ENCODE results near the gene NPIPB9. TPM values are rescaled to one million over a fixed set of nuclear protein-coding genes. Genes with fewer than 3 reads are reported as not detected.

NPIPB9 gene
- total and polyA plus RNA-seq, 2 experiments from 2014 or later: 2.1 to 6.2 TPM

- TF ChIP-seq, protein P1, sequence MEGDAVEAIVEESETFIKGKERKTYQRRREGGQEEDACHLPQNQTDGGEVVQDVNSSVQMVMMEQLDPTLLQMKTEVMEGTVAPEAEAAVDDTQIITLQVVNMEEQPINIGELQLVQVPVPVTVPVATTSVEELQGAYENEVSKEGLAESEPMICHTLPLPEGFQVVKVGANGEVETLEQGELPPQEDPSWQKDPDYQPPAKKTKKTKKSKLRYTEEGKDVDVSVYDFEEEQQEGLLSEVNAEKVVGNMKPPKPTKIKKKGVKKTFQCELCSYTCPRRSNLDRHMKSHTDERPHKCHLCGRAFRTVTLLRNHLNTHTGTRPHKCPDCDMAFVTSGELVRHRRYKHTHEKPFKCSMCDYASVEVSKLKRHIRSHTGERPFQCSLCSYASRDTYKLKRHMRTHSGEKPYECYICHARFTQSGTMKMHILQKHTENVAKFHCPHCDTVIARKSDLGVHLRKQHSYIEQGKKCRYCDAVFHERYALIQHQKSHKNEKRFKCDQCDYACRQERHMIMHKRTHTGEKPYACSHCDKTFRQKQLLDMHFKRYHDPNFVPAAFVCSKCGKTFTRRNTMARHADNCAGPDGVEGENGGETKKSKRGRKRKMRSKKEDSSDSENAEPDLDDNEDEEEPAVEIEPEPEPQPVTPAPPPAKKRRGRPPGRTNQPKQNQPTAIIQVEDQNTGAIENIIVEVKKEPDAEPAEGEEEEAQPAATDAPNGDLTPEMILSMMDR (conservative IDR thresholded peaks at IDR 0.05; ENCODE audit: low read depth in 2 of 2): no peak
Observed at GRCh38 chr16:28821874-28822519, 70.4 kb downstream of the NPIPB9 start (continued).

Small RNAs within 50 kb of the gene (microRNA-seq; reads per million reads assigned to microRNA genes)
- gene MIR6862-2: not detected

Small RNAs within 50 kb of the gene (small RNA-seq; reads per million reads assigned to genes)
- gene MIR6862-2 (ENCODE audit: low replicate concordance): not detected

Other genes with a start within 250 kb of the NPIPB9 start
- gene IL27, start 245.0 kb upstream of the NPIPB9 start, total RNA-seq (2014; rRNA removed; shearing (Covaris generic)): not detected in 2 replicates
- not detected in 2 replicates for gene IL27, start 245.0 kb upstream of the NPIPB9 start, polyA plus RNA-seq (2016; fragmentation: Nextera tagmentation; extraction: Ambion mirVana)
- gene NUPR1, start 212.8 kb upstream of the NPIPB9 start, total RNA-seq (2014; rRNA removed; shearing (Covaris generic)): 0.03 TPM in 1 of 2 replicates, not detected in the other
- 0.48 and 0.75 TPM in 2 replicates for gene NUPR1, start 212.8 kb upstream of the NPIPB9 start, polyA plus RNA-seq (2016; fragmentation: Nextera tagmentation; extraction: Ambion mirVana)
- 10.0 and 10.8 TPM in 2 replicates for gene SGF29, start 197.9 kb upstream of the NPIPB9 start, total RNA-seq (2014; rRNA removed; shearing (Covaris generic))
- gene SGF29, start 197.9 kb upstream of the NPIPB9 start, polyA plus RNA-seq (2016; fragmentation: Nextera tagmentation; extraction: Ambion mirVana): 17.6 and 20.0 TPM in 2 replicates
- gene SULT1A2, start 154.7 kb upstream of the NPIPB9 start, total RNA-seq (2014; rRNA removed; shearing (Covaris generic)): 0.12 and 0.17 TPM in 2 replicates
- gene SULT1A2, start 154.7 kb upstream of the NPIPB9 start, polyA plus RNA-seq (2016; fragmentation: Nextera tagmentation; extraction: Ambion mirVana): 0.34 TPM in 1 of 2 replicates, not detected in the other
- 1.7 and 3.5 TPM in 2 replicates for gene SULT1A1, start 141.7 kb upstream of the NPIPB9 start, total RNA-seq (2014; rRNA removed; shearing (Covaris generic))
- 2.2 and 2.4 TPM in 2 replicates for gene SULT1A1, start 141.7 kb upstream of the NPIPB9 start, polyA plus RNA-seq (2016; fragmentation: Nextera tagmentation; extraction: Ambion mirVana)
- gene NPIPB8, start 113.7 kb upstream of the NPIPB9 start, total RNA-seq (2014; rRNA removed; shearing (Covaris generic)): 0.14 TPM in 1 of 2 replicates, not detected in the other
- gene NPIPB8, start 113.7 kb upstream of the NPIPB9 start, polyA plus RNA-seq (2016; fragmentation: Nextera tagmentation; extraction: Ambion mirVana): not detected in 2 replicates
- 334 and 368 TPM in 2 replicates for gene EIF3C, start 40.3 kb upstream of the NPIPB9 start, total RNA-seq (2014; rRNA removed; shearing (Covaris generic))
- gene EIF3C, start 40.3 kb upstream of the NPIPB9 start, polyA plus RNA-seq (2016; fragmentation: Nextera tagmentation; extraction: Ambion mirVana): 1,247 and 1,475 TPM in 2 replicates
- gene ATXN2L, start 71.2 kb downstream of the NPIPB9 start, total RNA-seq (2014; rRNA removed; shearing (Covaris generic)): 192 TPM in 2 replicates
- gene ATXN2L, start 71.2 kb downstream of the NPIPB9 start, polyA plus RNA-seq (2016; fragmentation: Nextera tagmentation; extraction: Ambion mirVana): 132 and 134 TPM in 2 replicates
- 162 and 192 TPM in 2 replicates for gene TUFM, start 94.6 kb downstream of the NPIPB9 start, total RNA-seq (2014; rRNA removed; shearing (Covaris generic))
- gene TUFM, start 94.6 kb downstream of the NPIPB9 start, polyA plus RNA-seq (2016; fragmentation: Nextera tagmentation; extraction: Ambion mirVana): 246 and 248 TPM in 2 replicates
- 17.2 and 27.5 TPM in 2 replicates for gene SH2B1, start 112.1 kb downstream of the NPIPB9 start, total RNA-seq (2014; rRNA removed; shearing (Covaris generic))
- gene SH2B1, start 112.1 kb downstream of the NPIPB9 start, polyA plus RNA-seq (2016; fragmentation: Nextera tagmentation; extraction: Ambion mirVana): 12.2 and 13.6 TPM in 2 replicates
- gene ATP2A1, start 126.7 kb downstream of the NPIPB9 start, total RNA-seq (2014; rRNA removed; shearing (Covaris generic)): 0.08 and 0.73 TPM in 2 replicates
- 3.2 and 4.0 TPM in 2 replicates for gene ATP2A1, start 126.7 kb downstream of the NPIPB9 start, polyA plus RNA-seq (2016; fragmentation: Nextera tagmentation; extraction: Ambion mirVana)
- gene RABEP2, start 173.5 kb downstream of the NPIPB9 start, total RNA-seq (2014; rRNA removed; shearing (Covaris generic)): 25.2 and 27.2 TPM in 2 replicates
- 11.8 and 13.0 TPM in 2 replicates for gene RABEP2, start 173.5 kb downstream of the NPIPB9 start, polyA plus RNA-seq (2016; fragmentation: Nextera tagmentation; extraction: Ambion mirVana)
- 0.83 TPM in 1 of 2 replicates, not detected in the other for gene CD19, start 180.2 kb downstream of the NPIPB9 start, total RNA-seq (2014; rRNA removed; shearing (Covaris generic))
- gene CD19, start 180.2 kb downstream of the NPIPB9 start, polyA plus RNA-seq (2016; fragmentation: Nextera tagmentation; extraction: Ambion mirVana): 1.9 and 2.3 TPM in 2 replicates
- gene NFATC2IP, start 199.2 kb downstream of the NPIPB9 start, total RNA-seq (2014; rRNA removed; shearing (Covaris generic)): 64.2 and 65.4 TPM in 2 replicates
- 22.8 and 23.5 TPM in 2 replicates for gene NFATC2IP, start 199.2 kb downstream of the NPIPB9 start, polyA plus RNA-seq (2016; fragmentation: Nextera tagmentation; extraction: Ambion mirVana)
- 30.0 and 48.5 TPM in 2 replicates for gene SPNS1, start 223.0 kb downstream of the NPIPB9 start, total RNA-seq (2014; rRNA removed; shearing (Covaris generic))
- gene SPNS1, start 223.0 kb downstream of the NPIPB9 start, polyA plus RNA-seq (2016; fragmentation: Nextera tagmentation; extraction: Ambion mirVana): 37.2 and 38.0 TPM in 2 replicates
- 0.19 and 2.4 TPM in 2 replicates for gene LAT, start 233.3 kb downstream of the NPIPB9 start, total RNA-seq (2014; rRNA removed; shearing (Covaris generic))
- 1.3 and 2.2 TPM in 2 replicates for gene LAT, start 233.3 kb downstream of the NPIPB9 start, polyA plus RNA-seq (2016; fragmentation: Nextera tagmentation; extraction: Ambion mirVana)

Data from GM23338 (cell line).